K562 treated with DMSO at 1 percent for 48 hours (cell line): ENCODE results near the gene CAPN8. TPM values are rescaled to one million over a fixed set of nuclear protein-coding genes. Genes with fewer than 3 reads are reported as not detected.

Experiments
- total RNA-seq: library from RNA; unstranded; fragments of 300-600 nt; gene quantifications from 2 replicates; pipeline ENCODE4 v1.2.3, GENCODE V29; 2022; ENCODE audit warnings: low replicate concordance; ENCODE audit errors: extremely low read depth

CAPN8 gene
- total RNA-seq, result not detected in 2 replicates

GRCh38 chr1:223665592-223666312, at the start of gene CAPN8:
Gene CAPN8 (minus strand): TSS chr1:223665701. CDS start chr1:223665646, 55 bp downstream.

GRCh38 chr1:223712194-223712849, 46.8 kb upstream of the CAPN8 start, which contains the start of gene CAPN2:
Gene CAPN2 (plus strand): TSS chr1:223712539. CDS start chr1:223712641, 102 bp downstream.

Other genes with a start within 250 kb of the CAPN8 start
- gene CAPN2, start 46.8 kb upstream of the CAPN8 start, total RNA-seq, result not detected in 2 replicates
- not detected in 2 replicates for gene TP53BP2, start 180.2 kb upstream of the CAPN8 start, total RNA-seq